ENCODE data around the gene SLTM. TPM values are rescaled to one million over a fixed set of nuclear protein-coding genes. Genes with fewer than 3 reads are reported as not detected.
A peak's percentile ranks its signal among the peaks of the same experiment; 100 is the strongest.

Gene SLTM
- 113 TPM for polyA plus RNA-seq (2012; ENCODE audit: insufficient read depth, insufficient read length, low read depth)

- peaks cover 10% of the 10 kb centered on the region for H3K36me3 ChIP-seq
- no peak for TF ChIP-seq CTCF (IDR thresholded peaks at IDR 0.05; ENCODE audit: low read depth, low read length)
Observed at GRCh38 chr15:58933281-58934113, at the start of gene SLTM. SLTM (minus strand) TSS chr15:58933679; CDS start chr15:58933565, 114 bp downstream.

GRCh38 chr15:58983261-58983660 lies 49.8 kb upstream of the SLTM start:
- no peak for TF ChIP-seq CTCF (IDR thresholded peaks at IDR 0.05; ENCODE audit: low read depth, low read length)

More at GRCh38 chr15:58933281-58934113, at the start of gene SLTM:
- Histone ChIP-seq H3K4me1 (no peaks in the 10 kb centered on the region), H3K4me3 (ENCODE audit: low read depth, low read length) (peak within 1 kb of the TSS; percentile 98), H3K27me3 (no peaks in the 10 kb centered on the region), H3K9me3 (no peaks in the 10 kb centered on the region)
- DNase-seq, result peak; percentile 97

GRCh38 chr15:58981808-58982475 lies 48.5 kb upstream of the SLTM start:
- Histone ChIP-seq H3K4me1 (no peaks in the 10 kb centered on the region), H3K36me3 (no peaks in the 10 kb centered on the region), H3K27me3 (no peaks in the 10 kb centered on the region), H3K4me3 (ENCODE audit: low read depth, low read length) (no peak overlapping the region), H3K9me3 (no peaks in the 10 kb centered on the region)
- DNase-seq, result no peak
- TF ChIP-seq CTCF (IDR thresholded peaks at IDR 0.05; ENCODE audit: low read depth, low read length), result no peak

More at GRCh38 chr15:58983261-58983660, 49.8 kb upstream of the SLTM start:
- Histone ChIP-seq H3K4me3 (ENCODE audit: low read depth, low read length) (no peak overlapping the region), H3K4me1 (no peaks in the 10 kb centered on the region), H3K27me3 (no peaks in the 10 kb centered on the region), H3K36me3 (no peaks in the 10 kb centered on the region), H3K9me3 (no peaks in the 10 kb centered on the region)
- no peak for DNase-seq

- Histone ChIP-seq H3K36me3 (no peaks in the 10 kb centered on the region), H3K9me3 (no peaks in the 10 kb centered on the region), H3K27me3 (no peaks in the 10 kb centered on the region), H3K4me1 (no peaks in the 10 kb centered on the region), H3K4me3 (ENCODE audit: low read depth, low read length) (no peak overlapping the region)
- peak; percentile 53 for TF ChIP-seq CTCF (IDR thresholded peaks at IDR 0.05; ENCODE audit: low read depth, low read length)
- DNase-seq, result no peak
Observed at GRCh38 chr15:58980351-58980939, 47.0 kb upstream of the SLTM start.

GRCh38 chr15:58977887-58978286 lies 44.4 kb upstream of the SLTM start:
- no peak for TF ChIP-seq CTCF (IDR thresholded peaks at IDR 0.05; ENCODE audit: low read depth, low read length)
- H3K4me3 ChIP-seq (ENCODE audit: low read depth, low read length), result no peak overlapping the region
- H3K36me3 ChIP-seq, result no peaks in the 10 kb centered on the region
- H3K9me3 ChIP-seq, result no peaks in the 10 kb centered on the region
- DNase-seq, result no peak
- 0 out of 2 replicates have a peak, but pooled peaks cover 4% of the 10 kb centered on the region for H3K27me3 ChIP-seq
- H3K4me1 ChIP-seq, result no peaks in the 10 kb centered on the region

Measured in BE2C (cell line).